HCT116 (cell line): ENCODE data around the gene EXOSC6.
"Not testable (repeated sequence)": the region's sequence is repeated elsewhere in the genome, so short reads cannot be mapped to it uniquely, and the experiment has no call there.

Experiments
- CBX3 ChIP-seq: IDR thresholded peaks from 2 replicates; pipeline ENCODE4 v1.6.1; 2012; ENCODE audit warnings: low read depth
- EZH2 ChIP-seq: fragments of 200-600 bp; sonication (generic); IDR thresholded peaks from 2 replicates; pipeline ENCODE4 v1.6.1; 2017; ENCODE audit warnings: antibody characterized with exemption, mixed run types
- EZH2phosphoT487 ChIP-seq: fragments of 200-600 bp; IDR thresholded peaks from 2 replicates; pipeline ENCODE4 v1.6.1; 2018; ENCODE audit warnings: antibody characterized with exemption, borderline replicate concordance
- POLR2A ChIP-seq: IDR thresholded peaks from 2 replicates; pipeline ENCODE4 v1.7.0; 2011; ENCODE audit warnings: borderline replicate concordance; ENCODE audit not compliant: insufficient read depth, insufficient read length; ENCODE audit errors: extremely low read depth
- POLR2AphosphoS5 ChIP-seq: IDR thresholded peaks from 2 replicates; pipeline ENCODE4 v1.6.1; 2011; ENCODE audit warnings: mild to moderate bottlenecking, low read depth, low read length, moderate library complexity

GRCh38 chr16:70198666-70199065 lies 53.1 kb downstream of the EXOSC6 start:
- not testable (repeated sequence) for TF ChIP-seq EZH2phosphoT487, EZH2, POLR2A, POLR2AphosphoS5, CBX3
